Activated CD4-positive, alpha-beta memory T cell treated with anti-CD3 and anti-CD28 coated beads, Interleukin-2, amount 10 ng/mL, durations not matched to agents 7 days and 5 days (primary cell): Measurements from ENCODE around the gene SERINC5. TPM values are rescaled to one million over a fixed set of nuclear protein-coding genes. Genes with fewer than 3 reads are reported as not detected.
A peak's percentile ranks its signal among the peaks of the same experiment; 100 is the strongest.

Experiments
- CTCF ChIA-PET: fragments of 350-600 bp; sonication (Branson Sonifier 250); formaldehyde crosslinking; loops from one replicate; lab custom pipeline; 2021; ENCODE audit warnings: antibody characterized with exemption, inconsistent platforms; lab: Charles Lee
- POLR2A ChIA-PET: fragments of 350-600 bp; sonication (Branson Sonifier 250); formaldehyde crosslinking; loops from one replicate; lab custom pipeline; 2021; ENCODE audit warnings: antibody characterized with exemption; lab: Charles Lee
- DNase-seq: peaks from one replicate; pipeline ENCODE4 v3.0.0-alpha.2; 2020
- H3K27ac Mint-ChIP-seq: one replicate; pipeline ENCODE4 v1.8.0; 2021; ENCODE audit warnings: mild to moderate bottlenecking, mixed read lengths
- H3K27me3 Mint-ChIP-seq: one replicate; pipeline ENCODE4 v1.8.0; 2021; ENCODE audit warnings: mixed read lengths
- H3K36me3 Mint-ChIP-seq: one replicate; pipeline ENCODE4 v1.8.0; 2021; ENCODE audit warnings: low read depth, mixed read lengths
- H3K4me1 Mint-ChIP-seq: one replicate; pipeline ENCODE4 v1.8.0; 2021; ENCODE audit warnings: mixed read lengths
- H3K4me3 Mint-ChIP-seq: one replicate; pipeline ENCODE4 v1.8.0; 2021; ENCODE audit warnings: mild to moderate bottlenecking, mixed read lengths
- H3K9me3 Mint-ChIP-seq: one replicate; pipeline ENCODE4 v1.8.0; 2021; ENCODE audit warnings: mixed read lengths
- total RNA-seq, 2 experiments: library from RNA; stranded (reverse); gene quantifications; one replicate each; pipeline ENCODE4 v1.2.3, GENCODE V29; 2021

Gene SERINC5
- total RNA-seq, 2 experiments from 2014 or later = 59.1 to 60.6 TPM

- ChIA-PET POLR2A (interaction anchor here (0.9 to 21.1 kb wide), 7 partner anchors 10 to 71 kb away, joined by 3 to 397 read pairs (median 7); partner anchors contain the start of gene SERINC5), CTCF (interaction anchor here (0.5 to 2.5 kb wide), 3 partner anchors 10 to 1012 kb away, joined by 3 to 6 read pairs (median 3); no protein-coding TSS in a partner anchor)
- Mint-ChIP-seq H3K27ac (peak overlapping the region; percentile 89), H3K4me3 (no peak overlapping the region), H3K27me3 (no peaks in the 10 kb centered on the region), H3K4me1 (peaks cover 81% of the 10 kb centered on the region), H3K9me3 (no peaks in the 10 kb centered on the region), H3K36me3 (peaks cover 56% of the 10 kb centered on the region)
- no peak for DNase-seq
Measured at GRCh38 chr5:80182809-80183580, 72.9 kb downstream of the SERINC5 start.

GRCh38 chr5:80181618-80182211 is 74.1 kb downstream of the SERINC5 start:
- Mint-ChIP-seq H3K27ac (peak overlapping the region; percentile 89), H3K4me1 (peaks cover 71% of the 10 kb centered on the region), H3K9me3 (no peaks in the 10 kb centered on the region), H3K27me3 (no peaks in the 10 kb centered on the region), H3K36me3 (peaks cover 59% of the 10 kb centered on the region), H3K4me3 (peak overlapping the region; percentile 40)
- CTCF ChIA-PET = interaction anchor here (1.0 to 1.2 kb wide), 2 partner anchors 29 to 126 kb away, joined by 3 read pairs; no protein-coding TSS in a partner anchor
- DNase-seq = peak; percentile 62
- POLR2A ChIA-PET = interaction anchor here (0.8 to 21.1 kb wide), 9 partner anchors 12 to 242 kb away, joined by 3 to 397 read pairs (median 6); partner anchors contain the start of gene SERINC5

GRCh38 chr5:80177236-80177635 is 78.6 kb downstream of the SERINC5 start:
- Mint-ChIP-seq H3K27ac (no peak overlapping the region), H3K36me3 (peaks cover 53% of the 10 kb centered on the region), H3K4me3 (no peak overlapping the region), H3K27me3 (no peaks in the 10 kb centered on the region), H3K9me3 (no peaks in the 10 kb centered on the region), H3K4me1 (peaks cover 34% of the 10 kb centered on the region)
- DNase-seq = no peak
- ChIA-PET CTCF (no interaction called here), POLR2A (interaction anchor here (1.2 to 21.1 kb wide), 3 partner anchors 15 to 76 kb away, joined by 3 to 397 read pairs (median 3); partner anchors contain the start of gene SERINC5)

- Mint-ChIP-seq H3K9me3 (no peaks in the 10 kb centered on the region), H3K4me1 (peaks cover 15% of the 10 kb centered on the region), H3K4me3 (no peak overlapping the region), H3K36me3 (peaks cover 50% of the 10 kb centered on the region), H3K27me3 (no peaks in the 10 kb centered on the region), H3K27ac (peak overlapping the region; percentile 8)
- DNase-seq = no peak
- POLR2A ChIA-PET = interaction anchor here (1.6 to 21.1 kb wide), 2 partner anchors 17 to 78 kb away, joined by 3 to 397 read pairs; partner anchors contain the start of gene SERINC5
- CTCF ChIA-PET = interaction anchor here (0.9 kb wide), 1 partner anchor 39 kb away, joined by 5 read pairs; no protein-coding TSS in a partner anchor
Measured at GRCh38 chr5:80175337-80175736, 80.5 kb downstream of the SERINC5 start.

DNA sequence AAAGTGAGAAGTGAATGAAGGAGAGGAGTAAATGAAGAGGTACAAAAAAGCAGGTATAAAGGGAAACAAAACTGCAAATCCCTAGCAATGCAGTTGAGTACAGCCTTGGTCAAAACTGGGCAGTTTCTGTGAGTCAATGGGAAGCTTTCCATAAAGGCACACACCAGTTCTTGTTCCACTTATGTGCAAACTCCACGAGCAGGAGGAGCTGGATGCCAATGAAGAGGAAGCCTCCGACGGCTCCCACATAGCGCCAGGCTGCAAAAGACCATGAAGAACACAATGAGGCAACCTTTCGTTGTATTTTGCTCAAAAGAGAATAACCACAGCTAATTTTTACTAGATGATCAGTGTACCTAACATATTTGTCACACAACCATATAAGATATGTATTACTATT is 81.1 kb downstream of the SERINC5 start:
- Mint-ChIP-seq H3K27me3 (no peaks in the 10 kb centered on the region), H3K4me1 (peaks cover 11% of the 10 kb centered on the region), H3K4me3 (no peak overlapping the region), H3K36me3 (peaks cover 52% of the 10 kb centered on the region), H3K27ac (no peak overlapping the region), H3K9me3 (no peaks in the 10 kb centered on the region)
- no peak for DNase-seq
- ChIA-PET CTCF (no interaction called here), POLR2A (interaction anchor here (21.1 kb wide), 1 partner anchor 79 kb away, joined by 397 read pairs; the partner anchor contains the start of gene SERINC5)

- Mint-ChIP-seq H3K27me3 (no peaks in the 10 kb centered on the region), H3K4me1 (peaks cover 12% of the 10 kb centered on the region), H3K27ac (no peak overlapping the region), H3K9me3 (no peaks in the 10 kb centered on the region), H3K4me3 (no peak overlapping the region), H3K36me3 (peaks cover 67% of the 10 kb centered on the region)
- POLR2A ChIA-PET = interaction anchor here (1.3 to 2.6 kb wide), 2 partner anchors 11 to 15 kb away, joined by 3 to 10 read pairs; no protein-coding TSS in a partner anchor
- CTCF ChIA-PET = no interaction called here
- DNase-seq = no peak
Measured at GRCh38 chr5:80172067-80172695, 83.7 kb downstream of the SERINC5 start.

DNA sequence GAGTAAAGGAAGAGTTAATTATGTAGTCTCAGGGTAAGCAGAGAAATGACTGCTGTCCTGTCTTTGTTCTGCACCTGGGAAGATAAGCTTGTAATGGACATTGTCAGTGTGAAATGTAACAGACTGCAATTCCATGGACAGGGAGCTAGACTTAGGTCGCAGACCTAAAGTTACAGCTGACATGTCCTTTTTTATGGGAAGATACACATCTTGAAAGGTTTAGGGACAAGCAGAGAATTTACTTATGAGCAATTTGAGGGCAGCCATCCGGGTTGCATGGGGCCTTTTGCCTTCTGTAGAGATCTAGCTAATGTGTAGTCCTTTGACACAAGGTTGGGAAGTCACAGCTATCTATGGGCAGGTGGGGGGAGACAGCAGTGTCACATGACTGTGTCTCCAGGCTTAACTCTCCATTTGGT is 85.7 kb downstream of the SERINC5 start:
- Mint-ChIP-seq H3K4me1 (peaks cover 14% of the 10 kb centered on the region), H3K4me3 (no peak overlapping the region), H3K36me3 (peaks cover 79% of the 10 kb centered on the region), H3K27ac (no peak overlapping the region), H3K27me3 (no peaks in the 10 kb centered on the region), H3K9me3 (no peaks in the 10 kb centered on the region)
- DNase-seq = no peak
- ChIA-PET CTCF (interaction anchor here (1.1 to 1.4 kb wide), 3 partner anchors 85 to 137 kb away, joined by 3 to 4 read pairs (median 4); partner anchors contain the start of gene SERINC5), POLR2A (interaction anchor here (1.2 to 2.6 kb wide), 3 partner anchors 17 to 180 kb away, joined by 3 to 10 read pairs (median 4); partner anchors contain the start of gene SERINC5)

DNA sequence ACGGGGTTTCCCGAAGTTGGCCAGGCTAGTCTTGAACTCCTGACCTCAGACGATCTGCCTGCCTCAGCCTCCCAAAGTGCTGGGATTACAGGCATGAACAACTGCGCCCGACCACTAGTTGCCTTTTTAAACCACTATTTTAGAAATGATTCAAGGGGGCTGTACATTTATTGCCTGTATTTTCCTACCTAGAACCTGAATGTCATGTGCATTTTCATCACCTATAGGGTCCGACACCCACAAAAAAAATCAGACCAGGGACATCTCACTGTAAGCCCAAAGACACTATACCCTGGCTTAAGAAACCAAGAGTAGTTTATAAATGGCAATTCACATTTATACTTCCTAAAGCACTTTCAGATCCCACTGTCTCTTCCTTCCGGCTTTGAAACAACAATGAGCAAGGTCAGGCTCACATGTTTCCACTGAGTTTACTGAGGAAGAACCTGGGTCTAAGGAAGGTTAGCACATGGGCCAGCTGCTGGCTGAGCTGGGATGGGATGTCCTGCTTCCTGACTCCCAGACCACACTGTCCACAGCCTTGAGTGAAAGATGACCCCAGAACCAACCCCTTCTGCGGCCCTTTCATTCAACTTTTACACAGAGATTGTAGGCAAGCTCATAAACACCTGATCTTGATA is 87.3 kb downstream of the SERINC5 start:
- CTCF ChIA-PET = interaction anchor here (0.6 kb wide), 1 partner anchor 65 kb away, joined by 4 read pairs; no protein-coding TSS in a partner anchor
- H3K27ac Mint-ChIP-seq = no peak overlapping the region
- POLR2A ChIA-PET = interaction anchor here (0.6 to 1.2 kb wide), 2 partner anchors 23 to 87 kb away, joined by 3 to 4 read pairs; partner anchors contain the start of gene SERINC5
- H3K36me3 Mint-ChIP-seq = peaks cover 81% of the 10 kb centered on the region
- DNase-seq = no peak
- no peaks in the 10 kb centered on the region for H3K9me3 Mint-ChIP-seq
- no peaks in the 10 kb centered on the region for H3K27me3 Mint-ChIP-seq
- H3K4me3 Mint-ChIP-seq = no peak overlapping the region
- peaks cover 11% of the 10 kb centered on the region for H3K4me1 Mint-ChIP-seq

- Mint-ChIP-seq H3K9me3 (no peaks in the 10 kb centered on the region), H3K4me1 (peaks cover 11% of the 10 kb centered on the region), H3K27me3 (no peaks in the 10 kb centered on the region), H3K27ac (no peak overlapping the region), H3K36me3 (peaks cover 91% of the 10 kb centered on the region), H3K4me3 (no peak overlapping the region)
- no peak for DNase-seq
- POLR2A ChIA-PET = interaction anchor here (0.5 to 1.6 kb wide), 2 partner anchors 16 to 105 kb away, joined by 3 to 4 read pairs; no protein-coding TSS in a partner anchor
- CTCF ChIA-PET = interaction anchor here (2.0 kb wide), 1 partner anchor 73 kb away, joined by 4 read pairs; no protein-coding TSS in a partner anchor
Measured at GRCh38 chr5:80165452-80165851, 90.4 kb downstream of the SERINC5 start.

DNA sequence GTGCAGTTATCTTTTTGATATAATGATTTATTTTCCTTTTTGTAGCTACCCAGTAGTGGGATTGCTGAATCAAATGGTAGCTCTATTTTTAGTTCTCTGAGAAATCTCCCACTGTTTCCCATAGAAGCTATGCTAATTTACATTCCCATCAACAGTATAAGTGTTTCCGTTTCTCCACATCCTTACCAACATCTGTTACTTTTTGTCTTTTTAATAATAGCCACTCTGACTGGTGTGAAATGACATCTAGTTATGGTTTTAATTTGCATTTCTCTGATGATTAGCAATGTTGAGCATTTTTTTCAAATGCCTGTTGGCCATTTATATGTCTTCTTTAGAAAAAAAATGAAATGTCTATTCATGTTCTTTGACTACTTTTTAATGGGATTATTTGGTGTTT is 94.7 kb downstream of the SERINC5 start:
- H3K9me3 Mint-ChIP-seq = no peaks in the 10 kb centered on the region
- peaks cover 90% of the 10 kb centered on the region for H3K36me3 Mint-ChIP-seq
- CTCF ChIA-PET = no interaction called here
- POLR2A ChIA-PET = interaction anchor here (1.1 kb wide), 1 partner anchor 10 kb away, joined by 3 read pairs; no protein-coding TSS in a partner anchor
- no peak overlapping the region for H3K4me3 Mint-ChIP-seq
- H3K27ac Mint-ChIP-seq = no peak overlapping the region
- no peak for DNase-seq
- no peaks in the 10 kb centered on the region for H3K27me3 Mint-ChIP-seq
- H3K4me1 Mint-ChIP-seq = peaks cover 2% of the 10 kb centered on the region

- ChIA-PET POLR2A (no interaction called here), CTCF (no interaction called here)
- Mint-ChIP-seq H3K27me3 (no peaks in the 10 kb centered on the region), H3K4me3 (no peak overlapping the region), H3K36me3 (peaks cover 89% of the 10 kb centered on the region), H3K27ac (no peak overlapping the region), H3K9me3 (no peaks in the 10 kb centered on the region), H3K4me1 (peaks cover 2% of the 10 kb centered on the region)
- no peak for DNase-seq
Measured at GRCh38 chr5:80160242-80160641, 95.6 kb downstream of the SERINC5 start.
